ENCODE data around the gene OTULIN. TPM values are rescaled to one million over a fixed set of nuclear protein-coding genes. Genes with fewer than 3 reads are reported as not detected.

OTULIN gene
- total RNA-seq, 4 donors from 2014 or later, result 23.9 to 38.6 (median 34.5) TPM

GRCh38 chr5:14699159-14699558 lies 34.6 kb downstream of the OTULIN start:
- Histone ChIP-seq H3K36me3 (peaks cover 7 to 74% (median 7%) of the 10 kb centered on the region in 3 donors), H3K27me3 (no peaks in the 10 kb centered on the region), H3K4me3 (no peak overlapping the region), H3K9me3 (no peaks in the 10 kb centered on the region), H3K27ac (no peak overlapping the region), H3K4me1 (peaks cover 6 to 64% (median 17%) of the 10 kb centered on the region in 3 donors)
- no peak for DNase-seq
- WGBS, 2 donors, result 89 to 95% methylated on average over 2 of the region's 2 CpGs
- intact Hi-C loops (cut with DNase I), result no loop called here
- TF ChIP-seq POLR2A (IDR thresholded peaks at IDR 0.05), result no peak
- TF ChIP-seq, protein P1, sequence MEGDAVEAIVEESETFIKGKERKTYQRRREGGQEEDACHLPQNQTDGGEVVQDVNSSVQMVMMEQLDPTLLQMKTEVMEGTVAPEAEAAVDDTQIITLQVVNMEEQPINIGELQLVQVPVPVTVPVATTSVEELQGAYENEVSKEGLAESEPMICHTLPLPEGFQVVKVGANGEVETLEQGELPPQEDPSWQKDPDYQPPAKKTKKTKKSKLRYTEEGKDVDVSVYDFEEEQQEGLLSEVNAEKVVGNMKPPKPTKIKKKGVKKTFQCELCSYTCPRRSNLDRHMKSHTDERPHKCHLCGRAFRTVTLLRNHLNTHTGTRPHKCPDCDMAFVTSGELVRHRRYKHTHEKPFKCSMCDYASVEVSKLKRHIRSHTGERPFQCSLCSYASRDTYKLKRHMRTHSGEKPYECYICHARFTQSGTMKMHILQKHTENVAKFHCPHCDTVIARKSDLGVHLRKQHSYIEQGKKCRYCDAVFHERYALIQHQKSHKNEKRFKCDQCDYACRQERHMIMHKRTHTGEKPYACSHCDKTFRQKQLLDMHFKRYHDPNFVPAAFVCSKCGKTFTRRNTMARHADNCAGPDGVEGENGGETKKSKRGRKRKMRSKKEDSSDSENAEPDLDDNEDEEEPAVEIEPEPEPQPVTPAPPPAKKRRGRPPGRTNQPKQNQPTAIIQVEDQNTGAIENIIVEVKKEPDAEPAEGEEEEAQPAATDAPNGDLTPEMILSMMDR (IDR thresholded peaks at IDR 0.05), result no peak

DNA sequence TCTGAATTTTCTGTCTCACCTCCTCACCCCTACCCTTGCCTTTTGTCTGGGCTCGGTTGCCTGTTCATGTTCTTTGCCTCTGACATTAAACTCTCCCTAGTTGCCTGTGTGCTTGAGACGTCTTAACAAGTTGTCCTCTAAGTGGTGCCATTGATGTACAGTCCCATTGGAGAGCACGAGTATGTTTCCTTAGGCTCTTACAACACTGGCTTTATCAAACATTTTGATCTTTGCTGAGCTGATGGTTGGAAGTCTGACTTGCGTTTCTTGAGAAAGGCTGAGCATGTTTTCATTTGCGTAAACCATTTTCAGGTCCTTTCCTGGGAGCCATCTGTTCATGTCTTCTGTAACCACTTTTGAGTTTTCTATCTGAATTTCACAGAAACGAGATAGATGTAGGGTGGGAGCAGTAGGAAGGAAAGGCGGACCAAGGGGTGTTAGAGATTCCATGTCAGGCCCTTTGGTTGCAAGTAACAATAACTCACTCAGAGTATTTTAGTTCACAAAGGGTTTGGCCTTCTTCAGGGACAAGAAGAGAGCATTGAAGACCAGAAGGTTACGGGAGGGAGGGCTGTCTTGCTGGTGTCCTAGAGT lies 35.4 kb downstream of the OTULIN start:
- intact Hi-C loops (cut with DNase I), result no loop called here
- TF ChIP-seq, protein P1 (IDR thresholded peaks at IDR 0.05), result no peak
- no peak for TF ChIP-seq POLR2A (IDR thresholded peaks at IDR 0.05)
- Histone ChIP-seq H3K4me1 (peaks cover 6 to 64% (median 17%) of the 10 kb centered on the region in 3 donors), H3K9me3 (no peaks in the 10 kb centered on the region), H3K4me3 (no peak overlapping the region), H3K36me3 (peaks cover 7 to 69% (median 7%) of the 10 kb centered on the region in 3 donors), H3K27ac (no peak overlapping the region), H3K27me3 (no peaks in the 10 kb centered on the region)
- 84 to 90% methylated on average over 8 of the region's 8 CpGs for WGBS, 2 donors
- DNase-seq, result no peak

DNA sequence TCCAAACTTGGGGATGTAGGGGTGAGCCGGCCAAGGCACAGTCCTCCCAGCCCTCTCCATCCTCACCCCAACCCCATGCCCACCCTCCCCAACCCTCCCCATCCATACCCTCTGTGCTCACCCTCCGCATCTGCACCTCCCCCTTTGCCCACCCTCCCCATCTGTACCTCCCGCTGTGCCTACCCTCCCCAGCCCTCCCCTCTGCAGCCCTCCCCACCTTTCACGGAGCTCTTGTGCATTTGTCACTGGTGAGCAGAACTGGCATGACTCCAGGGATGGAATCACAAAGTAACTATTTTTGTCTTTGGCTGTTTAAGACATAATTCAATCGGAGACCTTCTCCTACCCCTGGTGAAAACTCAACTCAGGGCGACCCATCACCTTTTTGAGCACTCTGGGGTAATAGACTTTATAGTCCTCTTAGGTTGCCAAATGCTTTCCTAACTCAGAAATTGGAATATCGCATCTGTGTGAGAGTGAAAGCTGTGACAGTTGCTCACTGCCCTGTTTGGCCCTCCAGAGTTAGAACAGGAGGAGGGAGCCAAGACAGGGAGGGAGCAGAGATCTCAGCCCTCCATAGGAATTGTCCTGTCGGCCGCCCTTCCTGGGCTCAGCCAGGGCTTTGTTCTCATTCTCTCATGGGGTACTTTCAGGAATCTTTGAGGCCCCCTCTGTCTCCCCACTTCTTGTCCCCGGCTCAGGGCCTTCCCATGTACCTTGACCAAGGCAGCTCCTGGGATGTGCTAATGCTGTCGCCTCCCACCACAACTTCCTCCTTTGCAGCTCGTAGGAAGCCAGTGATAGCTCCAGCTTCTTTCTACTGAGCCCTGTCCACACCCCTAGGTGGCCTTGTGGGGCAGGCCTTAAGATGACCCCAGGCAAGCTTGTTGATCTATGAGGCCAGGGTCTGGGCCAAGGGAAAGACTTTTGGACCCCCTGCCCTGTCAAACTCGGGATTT lies 36.2 kb downstream of the OTULIN start:
- DNase-seq, result no peak

DNA sequence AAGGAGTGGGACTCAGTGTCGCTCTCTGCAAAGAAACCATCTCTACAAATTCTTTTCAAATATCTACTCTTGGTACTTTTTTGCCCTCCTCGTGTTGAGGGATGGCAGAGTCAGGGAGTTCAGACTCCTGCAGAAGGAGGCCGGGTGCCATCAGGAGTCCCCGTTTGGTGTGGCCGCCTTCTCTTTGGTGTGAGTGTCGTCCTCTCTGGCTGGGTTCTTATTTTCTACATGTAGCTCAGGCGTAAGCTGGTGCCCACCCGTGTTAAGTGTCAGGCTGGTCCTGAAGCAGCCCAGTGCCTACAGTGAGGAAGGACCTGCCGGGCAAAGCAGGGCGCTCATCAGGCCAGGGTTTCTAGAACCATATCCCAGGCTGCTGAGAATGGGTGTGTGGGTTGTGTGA lies 37.0 kb downstream of the OTULIN start:
- H3K27me3 ChIP-seq, result no peaks in the 10 kb centered on the region
- no peak overlapping the region for H3K4me3 ChIP-seq
- peaks cover 7 to 69% (median 11%) of the 10 kb centered on the region in 3 donors for H3K36me3 ChIP-seq
- peaks cover 6 to 59% (median 17%) of the 10 kb centered on the region in 3 donors for H3K4me1 ChIP-seq
- H3K9me3 ChIP-seq, result no peaks in the 10 kb centered on the region
- TF ChIP-seq, protein P1 (IDR thresholded peaks at IDR 0.05), result no peak
- no peak for TF ChIP-seq POLR2A (IDR thresholded peaks at IDR 0.05)
- 92 to 100% methylated on average over 1 to 10 of the region's 10 CpGs for WGBS, 2 donors
- intact Hi-C loops (cut with DNase I), result no loop called here
- no peak for DNase-seq
- H3K27ac ChIP-seq, result peak overlapping the region in 3 of 4 donors; percentile 71 to 82 (median 76)

More for the DNA sequence above, 36.2 kb downstream of the OTULIN start:
- WGBS, 2 donors, result 62 to 65% methylated on average over 10 of the region's 13 CpGs
- H3K27ac ChIP-seq, result peak overlapping the region in 2 of 4 donors; percentile 76 to 82
- no peaks in the 10 kb centered on the region for H3K9me3 ChIP-seq
- intact Hi-C loops (cut with DNase I), result no loop called here
- TF ChIP-seq, protein P1 (IDR thresholded peaks at IDR 0.05), result no peak
- TF ChIP-seq POLR2A (IDR thresholded peaks at IDR 0.05), result no peak
- no peak overlapping the region for H3K4me3 ChIP-seq
- H3K27me3 ChIP-seq, result no peaks in the 10 kb centered on the region
- peaks cover 7 to 69% (median 11%) of the 10 kb centered on the region in 3 donors for H3K36me3 ChIP-seq
- H3K4me1 ChIP-seq, result peaks cover 6 to 62% (median 17%) of the 10 kb centered on the region in 3 donors

Data from esophagus squamous epithelium (tissue), 5 donors.